Spleen (tissue), 7 donors: ENCODE results near the gene LYRM4.

Experiments
- CTCF ChIP-seq, 11 experiments: fragments of 200-600 bp in 7 of 11; fragments of 450-650 bp in 4 of 11; sonication (generic) in 4 of 11; IDR thresholded peaks in 8 of 11; conservative IDR thresholded peaks in 3 of 11; 1 replicate in 7 of 11; 2 replicates in 4 of 11; pipeline versions ENCODE4 v1.4.0 to v1.8.0; 2016 to 2021; ENCODE audit warnings: antibody characterized with exemption in 11 of 11, inconsistent platforms in 4 of 11, mild to moderate bottlenecking in 1 of 11
- POLR2A ChIP-seq, 3 donors: fragments of 450-650 bp; IDR thresholded peaks; one replicate each; pipeline ENCODE4 v1.5.1; 2017; ENCODE audit warnings: antibody characterized with exemption in 3 of 3, mild to moderate bottlenecking in 1 of 3
- donor health status: DM: no; HTN: no; CAD: no; lungs with moderate emphysema.
- donor health status: DM: no; HTN: no; CAD: no.
- donor health status: DM: no; HTN: no; CAD: no.

GRCh38 chr6:5192135-5192794, 68.5 kb downstream of the LYRM4 start:
- TF ChIP-seq CTCF (IDR thresholded peaks at IDR 0.05 in 8 of 11, conservative IDR thresholded peaks at IDR 0.05 in 3 of 11): no peak
- no peak for TF ChIP-seq POLR2A (IDR thresholded peaks at IDR 0.05)
